Medulla oblongata (tissue), 1 donor: ENCODE data around the gene NTM.

Source experiments
- DNase-seq: peaks from one replicate; pipeline ENCODE4 v3.0.0-alpha.2; 2015; ENCODE audit errors: extremely low spot score

The NTM gene

DNA sequence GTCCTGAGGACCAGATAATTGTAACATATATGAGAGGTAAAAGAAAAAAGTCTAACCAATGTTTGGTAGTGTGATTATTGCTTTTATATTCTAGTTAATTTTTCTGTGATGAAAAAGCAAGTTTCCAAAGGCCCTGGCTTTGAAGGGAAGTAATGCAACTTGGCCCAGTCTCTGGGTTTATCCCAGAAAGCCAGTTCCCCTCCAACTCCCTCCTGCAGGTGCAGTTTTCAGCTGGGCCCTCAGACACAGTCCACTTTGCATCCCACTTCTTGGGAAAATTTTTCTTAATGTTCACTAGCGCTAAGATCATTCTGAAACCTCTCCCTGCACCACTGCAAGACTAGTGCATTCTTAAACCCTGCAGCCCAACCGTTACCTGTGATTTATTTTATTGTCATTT is 586.8 kb downstream of the NTM start:
- no peak for DNase-seq

DNA sequence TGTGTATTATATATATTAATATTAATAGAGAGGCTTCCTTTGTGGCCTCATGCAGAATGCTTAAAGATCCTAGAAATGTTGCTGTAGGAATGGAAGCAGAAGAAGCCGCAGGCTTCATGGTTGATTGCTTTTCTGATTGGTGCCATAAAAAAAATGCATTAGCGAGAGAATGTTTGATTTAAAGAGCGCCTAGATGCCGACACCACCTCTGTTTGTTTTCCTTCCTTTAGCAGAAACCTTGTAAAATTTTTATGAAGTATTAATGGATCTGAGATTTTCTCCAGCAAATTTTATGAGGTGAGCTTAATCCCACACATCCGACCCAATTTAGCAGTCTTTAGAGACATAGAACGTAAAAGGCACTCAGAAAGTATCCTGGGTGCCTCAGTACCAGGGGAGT is 587.5 kb downstream of the NTM start:
- no peak for DNase-seq

DNA sequence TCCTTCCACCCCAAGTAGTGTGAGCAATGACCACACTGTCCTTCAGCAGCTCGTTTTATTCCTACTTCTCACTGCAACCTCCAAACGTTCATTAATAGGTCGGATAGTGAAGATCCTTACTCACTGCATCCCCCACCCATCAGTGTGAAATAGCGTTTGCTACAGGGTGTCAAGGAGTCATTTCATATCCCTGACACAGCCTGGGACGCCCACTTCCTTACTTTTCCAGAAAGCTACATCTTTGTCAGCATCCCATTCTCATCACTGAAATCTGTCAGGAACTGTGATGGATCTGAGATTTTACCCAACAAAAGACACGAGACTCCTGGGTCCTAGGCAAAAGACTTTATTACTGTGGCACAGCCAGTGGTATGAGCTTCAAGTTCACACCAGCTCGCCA is 592.4 kb downstream of the NTM start:
- DNase-seq, result no peak

DNA sequence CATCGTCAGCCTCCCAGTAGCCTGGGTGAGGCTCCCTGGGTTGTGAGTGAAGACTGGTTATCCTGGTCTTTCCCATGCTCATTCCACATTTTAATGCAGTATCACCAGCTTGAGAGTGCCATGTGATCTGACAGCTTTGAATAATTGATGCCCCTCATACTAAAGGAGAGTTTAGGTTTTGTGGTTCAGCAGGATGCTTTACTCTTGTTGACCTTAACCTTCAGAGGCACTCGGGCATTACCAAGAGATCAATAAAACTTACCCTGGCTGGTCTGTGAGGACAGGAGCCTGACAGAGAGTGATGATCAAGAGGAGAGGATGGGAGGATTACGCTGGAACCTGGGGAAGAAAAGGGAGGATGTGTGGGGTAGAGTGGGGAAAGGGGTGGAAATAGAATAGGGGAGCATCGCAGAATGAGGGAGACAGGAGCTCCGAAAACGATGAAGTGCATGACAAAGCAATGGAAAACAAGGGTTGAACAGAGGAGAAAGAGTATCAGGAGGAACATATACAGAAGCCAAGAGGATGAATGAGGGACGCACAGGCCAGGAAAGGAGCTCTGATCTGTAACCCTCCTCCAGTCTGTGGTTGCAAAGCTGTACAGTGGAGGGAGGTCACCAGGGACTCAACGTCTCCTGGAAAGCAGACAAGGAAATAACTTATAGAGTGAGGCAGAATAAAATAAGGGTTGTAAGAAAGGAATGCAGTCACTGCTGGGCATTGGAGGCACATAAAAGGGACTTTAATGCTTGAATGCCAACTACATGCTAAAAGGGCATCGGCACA is 594.5 kb downstream of the NTM start:
- no peak for DNase-seq

DNA sequence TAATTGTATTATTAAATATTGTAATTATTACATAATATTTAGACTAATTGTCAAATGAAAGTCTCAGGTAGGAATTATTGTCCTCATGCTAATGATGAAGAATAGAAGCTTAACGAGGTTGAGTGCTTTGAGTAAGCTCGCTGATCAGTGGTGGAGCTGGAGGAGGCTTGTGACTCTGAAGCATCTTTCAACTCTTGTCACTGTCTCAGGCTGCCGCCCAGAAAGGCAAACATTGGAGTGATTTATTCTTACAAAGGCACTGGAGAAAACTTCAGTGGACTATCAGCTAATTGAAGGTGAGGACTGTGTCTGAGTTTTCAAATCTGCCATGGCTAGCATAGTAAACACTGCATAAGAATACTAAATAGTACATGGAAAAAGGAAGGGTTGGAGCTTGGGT is 595.1 kb downstream of the NTM start:
- DNase-seq, result no peak

DNA sequence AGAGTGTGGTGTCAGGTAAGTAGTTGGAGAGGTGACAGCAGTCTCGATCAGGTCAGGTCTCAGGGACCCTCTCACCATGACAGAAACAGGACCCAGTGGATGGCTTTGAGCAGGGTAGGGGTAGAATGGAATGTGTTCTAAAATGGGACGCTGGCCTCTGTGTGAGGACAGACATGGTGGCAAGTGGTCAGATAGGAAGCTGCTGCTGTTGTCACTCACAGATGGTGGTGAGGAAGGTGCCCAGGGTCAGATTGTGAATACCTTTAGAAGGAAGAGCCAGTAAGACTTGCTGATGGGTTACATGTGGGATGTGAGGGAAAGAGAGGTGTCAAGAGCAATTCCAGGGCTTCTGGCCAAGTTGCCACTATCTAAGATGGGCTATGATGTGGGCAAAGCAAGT is 596.3 kb downstream of the NTM start:
- no peak for DNase-seq

DNA sequence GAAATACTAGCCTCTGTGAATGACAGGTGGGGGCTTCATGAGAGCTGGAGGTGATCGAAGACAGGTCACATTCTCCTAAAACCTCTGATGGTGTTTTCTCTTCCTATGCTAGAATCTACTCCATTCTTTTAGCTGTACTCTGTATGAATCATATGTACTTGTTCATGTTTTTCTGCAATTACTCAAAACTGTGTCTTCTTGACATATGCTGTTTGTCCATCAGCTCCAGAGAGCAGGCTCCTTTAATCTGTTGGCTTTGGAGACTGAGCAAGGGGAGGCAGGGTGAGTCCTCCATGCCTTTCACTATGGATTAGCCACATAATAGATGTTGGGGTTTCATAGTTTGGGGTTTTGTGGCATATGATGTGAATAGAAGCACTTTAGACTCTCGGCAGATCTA is 598.8 kb downstream of the NTM start:
- no peak for DNase-seq

DNA sequence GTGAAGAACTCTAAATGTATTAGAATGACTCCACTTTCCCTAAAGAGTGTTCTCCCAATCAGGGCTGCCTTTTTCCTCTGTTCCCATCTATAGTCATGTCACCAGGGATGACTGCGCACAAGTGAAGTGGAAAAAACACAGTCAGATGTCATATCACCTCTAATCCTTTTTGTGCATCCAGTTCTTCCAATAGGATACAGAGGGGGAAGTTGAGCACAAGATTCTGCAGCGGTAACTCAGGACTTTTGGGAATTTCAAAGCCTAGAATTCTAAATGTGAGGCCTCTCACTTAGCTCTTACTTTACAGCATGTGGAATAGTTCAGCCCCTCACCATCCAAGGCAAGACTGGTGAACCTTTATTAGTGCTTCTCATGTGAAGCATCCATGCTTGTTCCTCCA is 602.6 kb downstream of the NTM start:
- DNase-seq, result no peak

DNA sequence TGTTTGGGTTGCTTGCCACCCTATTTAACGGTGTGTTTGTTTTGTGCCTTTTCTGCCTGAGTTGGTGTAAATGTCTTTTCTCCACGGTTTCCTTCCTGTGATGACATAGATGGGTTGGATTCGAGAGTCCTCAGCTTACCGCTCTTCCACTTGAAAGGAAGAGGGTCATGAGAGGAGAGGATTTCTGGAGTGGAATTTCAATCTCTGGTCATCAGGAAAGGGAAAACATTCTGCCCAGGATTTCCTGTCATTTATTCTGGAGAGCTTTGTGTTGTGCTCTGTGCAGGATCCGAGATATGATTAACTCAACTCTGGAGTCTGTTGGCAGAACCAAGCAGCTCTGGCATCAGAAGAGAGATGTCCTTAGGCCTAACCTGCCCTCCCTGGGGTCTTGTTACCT is 605.2 kb downstream of the NTM start:
- DNase-seq, result no peak

DNA sequence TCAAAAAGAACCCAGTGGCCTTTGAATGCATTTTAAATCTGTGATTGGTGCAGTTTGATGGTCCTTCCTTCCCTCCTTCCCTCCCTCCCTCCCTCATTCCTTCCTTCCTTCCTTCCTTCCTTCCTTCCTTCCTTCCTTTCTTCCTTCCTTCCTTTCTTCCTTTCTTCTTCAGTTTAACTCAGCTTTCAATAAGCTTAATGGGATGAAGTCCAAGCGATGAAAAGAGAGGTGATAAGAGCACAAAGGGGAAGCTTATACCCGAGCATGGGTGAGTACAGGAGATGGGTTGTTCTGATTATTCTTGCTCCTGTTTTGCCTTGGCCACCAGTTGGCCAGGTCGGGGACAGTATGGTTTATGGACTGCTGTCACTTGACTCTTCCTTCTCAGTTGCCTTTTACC is 605.6 kb downstream of the NTM start:
- DNase-seq, result no peak

DNA sequence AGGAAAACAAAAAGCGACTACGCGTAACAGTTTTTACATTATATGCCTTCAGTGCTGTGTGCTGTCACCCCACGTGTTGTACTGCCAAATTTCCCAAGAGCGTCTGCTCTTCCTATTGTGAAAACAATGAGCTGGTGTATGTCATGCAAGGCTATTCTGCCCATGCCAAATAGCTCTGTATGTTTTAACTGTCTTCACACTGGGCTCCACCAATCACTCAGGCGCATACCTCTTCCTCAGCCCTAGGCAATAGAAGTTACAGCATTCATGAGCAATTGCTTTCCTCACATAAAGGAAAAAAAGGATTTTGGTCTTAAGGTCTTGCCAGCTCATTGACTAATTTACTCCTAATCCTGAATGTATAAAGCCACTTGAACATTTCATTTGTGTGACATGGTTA is 606.8 kb downstream of the NTM start:
- peak; percentile 70 for DNase-seq

DNA sequence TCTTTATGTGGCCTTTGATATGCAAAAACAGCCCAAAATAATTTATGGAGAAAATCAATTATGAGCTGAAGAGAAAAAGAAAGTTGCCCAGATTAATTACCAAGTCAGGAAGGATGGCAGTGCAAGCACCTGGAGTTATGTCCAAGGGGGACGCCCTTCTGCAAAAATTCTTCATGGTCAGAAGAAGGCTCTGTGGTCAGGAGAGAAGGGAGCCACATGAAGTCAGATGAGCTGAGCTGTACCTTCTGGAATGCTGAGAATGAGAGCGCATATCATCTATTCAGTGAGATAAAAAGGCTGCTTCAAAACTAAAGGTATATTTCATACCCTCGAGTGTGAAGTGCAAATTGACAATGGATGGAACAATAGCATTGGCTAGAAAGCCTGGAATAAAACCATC is 607.4 kb downstream of the NTM start:
- DNase-seq, result no peak

DNA sequence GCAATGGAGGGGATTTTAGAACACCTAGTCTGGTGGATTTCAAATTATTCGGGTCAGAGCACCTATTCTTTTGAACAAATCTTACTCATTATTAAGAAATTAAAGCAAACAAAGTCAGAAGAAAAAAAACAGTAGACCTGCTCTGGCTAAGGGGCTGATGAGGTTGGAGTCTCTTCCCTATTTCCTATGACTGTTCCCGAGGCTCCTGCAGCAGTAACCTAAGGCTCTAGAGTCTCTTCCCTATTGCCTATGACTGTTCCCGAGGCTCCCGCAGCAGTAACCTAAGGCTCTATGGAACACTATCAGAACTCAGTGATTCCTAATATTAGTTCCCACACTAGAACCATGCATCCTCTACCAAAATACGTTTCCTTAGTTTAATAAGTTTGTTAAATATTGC is 607.9 kb downstream of the NTM start:
- no peak for DNase-seq

DNA sequence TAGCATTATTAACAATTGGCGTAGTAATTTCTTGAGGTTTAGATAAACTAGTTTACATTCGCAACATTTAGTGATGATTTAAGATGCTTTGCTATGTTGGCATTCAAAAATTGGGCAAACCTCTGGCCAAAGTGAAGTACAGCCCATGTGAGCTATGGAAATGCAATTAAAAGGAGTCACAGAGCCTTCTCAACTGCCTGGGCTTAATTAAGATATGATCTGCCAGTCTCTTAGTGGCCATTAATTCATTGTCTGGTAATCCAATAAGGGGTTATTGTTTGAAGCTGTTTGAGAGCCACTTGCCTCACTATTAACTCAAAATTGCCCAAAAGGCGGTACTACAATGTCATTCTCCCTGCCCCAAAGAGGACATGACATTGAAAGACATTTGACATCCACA is 608.9 kb downstream of the NTM start:
- DNase-seq, result no peak

DNA sequence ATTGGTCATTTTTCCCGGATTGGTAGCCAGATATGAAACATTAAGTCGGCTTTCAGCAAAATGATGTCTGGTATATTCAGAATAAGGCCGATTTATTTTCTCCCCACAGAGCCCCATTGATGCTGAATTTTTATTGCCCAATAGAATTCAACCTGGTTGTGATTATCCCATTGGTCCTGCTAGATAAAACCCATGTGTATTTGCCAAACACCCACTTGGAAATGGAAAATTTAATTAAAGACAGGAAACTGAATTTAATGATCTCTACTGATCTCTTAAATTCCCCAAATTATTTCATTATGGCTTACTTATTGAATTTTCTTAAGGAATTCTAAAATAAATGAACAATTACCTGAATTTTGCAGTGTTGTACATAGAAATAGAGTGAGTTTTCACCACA is 609.8 kb downstream of the NTM start:
- no peak for DNase-seq

DNA sequence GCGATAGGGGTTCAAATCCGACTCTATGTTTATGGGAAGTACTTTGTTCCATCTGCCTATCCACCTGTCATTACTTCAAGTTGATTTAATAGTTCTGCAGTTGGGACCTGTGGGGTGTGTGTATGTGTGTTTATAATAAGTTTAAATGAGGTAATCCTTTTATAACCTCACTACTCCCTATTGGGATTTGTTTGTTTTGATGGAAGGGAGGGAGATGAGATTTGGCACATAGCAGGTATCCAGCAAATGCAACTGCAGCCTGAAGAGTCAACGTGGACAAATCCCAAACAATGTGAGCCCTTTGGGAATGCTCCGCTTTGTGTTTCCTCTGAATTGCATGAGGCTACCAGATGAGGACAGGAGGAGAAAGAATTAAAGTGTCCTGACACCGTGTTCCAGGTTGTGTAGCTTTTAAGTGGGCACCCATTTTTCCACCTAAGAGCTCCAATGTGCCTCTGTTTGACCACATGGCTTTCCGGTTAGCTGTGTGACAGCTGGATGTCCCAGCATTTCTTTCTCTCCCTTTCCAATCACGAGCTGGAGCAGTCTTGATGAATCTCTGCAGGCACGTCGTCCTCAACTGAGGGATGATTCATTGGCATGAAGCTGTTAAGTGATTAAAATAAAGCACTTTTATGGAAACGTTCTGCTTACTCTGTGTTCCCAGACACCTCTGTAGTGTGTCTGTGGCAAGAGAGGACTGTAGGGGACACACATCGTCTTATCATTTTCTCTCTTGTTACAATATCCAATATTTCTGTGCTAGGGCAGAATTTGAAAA is 610.7 kb downstream of the NTM start:
- DNase-seq, result no peak

DNA sequence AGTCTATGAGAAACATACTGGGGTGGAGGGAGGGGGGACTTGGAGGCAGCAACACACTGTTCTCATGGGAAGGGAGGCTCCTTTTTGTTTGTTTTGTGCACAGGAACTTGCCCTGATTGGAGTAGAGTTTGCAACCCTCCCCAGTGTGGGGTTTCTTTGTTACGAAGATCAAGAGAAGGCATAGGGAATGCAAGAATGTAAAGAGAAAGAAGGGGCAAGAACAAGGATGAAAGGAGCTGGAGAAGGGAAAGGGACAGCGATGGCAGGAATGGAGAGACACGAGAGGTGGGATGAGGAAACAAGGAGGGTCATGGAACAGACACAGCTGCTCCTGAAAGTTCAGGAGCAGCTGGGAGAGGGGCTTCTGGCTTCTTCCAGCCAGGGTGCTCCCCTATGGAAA is 611.7 kb downstream of the NTM start:
- no peak for DNase-seq

DNA sequence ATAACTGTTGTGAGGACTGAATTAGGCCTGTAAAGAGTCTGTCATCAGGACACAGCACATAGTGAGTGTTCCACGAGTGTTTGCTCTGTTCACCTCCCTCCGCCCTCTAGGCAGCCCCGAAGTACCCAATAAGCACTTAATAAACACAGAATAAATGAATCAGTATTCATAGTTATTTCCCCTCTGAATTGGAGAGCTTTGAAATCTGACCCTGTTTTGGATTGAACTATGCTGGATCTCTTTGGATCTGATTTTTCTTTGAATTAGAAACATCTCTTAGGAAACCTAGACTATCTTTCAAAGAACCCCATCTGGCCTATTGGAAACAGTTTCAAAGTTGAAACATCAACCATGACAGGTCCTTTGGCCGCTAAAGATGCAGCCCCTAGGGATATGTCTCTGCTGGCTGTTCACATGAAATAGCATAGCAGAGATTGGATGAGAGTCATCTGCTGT is 615.5 kb downstream of the NTM start:
- no peak for DNase-seq

DNA sequence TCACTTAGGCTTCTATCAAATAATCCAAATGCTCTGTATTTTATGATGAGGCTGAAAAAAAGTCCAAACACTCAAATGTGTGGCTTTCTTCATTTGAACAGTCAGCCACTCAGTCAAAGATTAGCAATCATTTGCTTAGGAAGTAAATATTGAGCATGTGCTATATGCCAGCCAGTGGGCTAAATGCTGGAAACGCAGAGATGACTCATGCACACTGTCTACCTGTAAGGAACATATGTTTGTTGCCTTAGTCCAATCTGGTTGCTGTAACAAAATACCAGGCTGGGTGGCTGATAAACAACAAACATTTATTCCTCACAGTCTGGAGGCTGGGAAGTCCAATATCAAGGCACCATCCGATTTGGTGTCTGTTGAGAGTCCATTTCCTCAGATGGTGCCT is 617.3 kb downstream of the NTM start:
- DNase-seq, result no peak

DNA sequence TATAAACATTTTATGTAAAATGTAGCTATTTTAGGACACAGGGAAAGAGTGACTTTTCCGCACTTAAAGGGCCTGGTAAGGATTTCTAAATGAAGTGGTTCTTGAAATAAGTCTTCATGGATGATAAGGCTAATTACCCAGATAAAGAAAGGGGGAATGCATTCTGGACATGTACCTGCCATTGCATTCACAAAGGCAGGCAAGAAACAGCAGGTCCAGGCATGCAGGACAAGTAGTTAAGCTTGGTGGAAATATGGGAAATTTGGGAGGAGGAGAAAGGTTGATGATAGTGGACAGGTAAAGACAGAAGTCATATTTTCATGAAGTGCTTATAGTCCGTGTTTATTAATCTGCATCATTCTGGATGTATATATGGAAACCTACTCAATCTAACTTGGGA is 621.2 kb downstream of the NTM start:
- DNase-seq, result no peak

DNA sequence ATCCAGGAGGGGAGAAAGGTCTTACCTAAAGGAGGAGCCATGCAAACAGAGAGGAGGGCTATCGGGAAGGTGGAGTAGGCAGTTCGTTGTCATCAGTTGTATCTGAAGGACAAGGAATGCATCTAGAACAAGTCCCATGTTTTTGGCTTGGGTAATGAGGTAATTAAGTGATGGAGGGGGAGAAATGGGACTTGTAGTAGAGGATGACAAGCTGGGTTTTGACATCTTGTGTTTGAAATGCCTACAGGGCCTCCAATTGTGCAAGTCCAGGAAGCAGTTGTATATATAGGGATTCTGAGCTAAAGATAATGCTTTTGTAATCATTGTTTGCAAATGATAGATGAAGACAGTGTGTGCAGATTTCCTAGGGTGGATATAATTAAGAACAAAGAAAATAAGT is 622.8 kb downstream of the NTM start:
- DNase-seq, result no peak

DNA sequence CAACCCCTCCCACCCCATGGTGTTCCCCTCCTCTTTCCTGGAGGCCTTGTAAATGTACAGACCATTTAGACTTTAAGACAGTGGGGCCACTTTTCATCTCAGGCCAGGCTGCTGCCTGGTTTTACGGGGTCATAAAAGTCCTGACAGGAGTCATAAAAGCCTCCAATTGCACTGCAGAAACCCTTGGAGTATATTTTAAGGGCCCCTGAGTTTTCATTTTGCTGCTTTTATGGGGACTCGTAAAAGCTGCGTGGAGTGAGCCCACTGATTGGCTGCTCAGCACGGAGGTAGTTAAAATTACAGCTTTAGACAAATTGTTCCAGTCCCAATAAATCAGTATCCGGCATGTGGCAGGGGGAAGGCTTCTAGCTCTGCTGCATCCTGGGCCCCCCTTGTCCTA is 627.6 kb downstream of the NTM start:
- DNase-seq, result no peak

DNA sequence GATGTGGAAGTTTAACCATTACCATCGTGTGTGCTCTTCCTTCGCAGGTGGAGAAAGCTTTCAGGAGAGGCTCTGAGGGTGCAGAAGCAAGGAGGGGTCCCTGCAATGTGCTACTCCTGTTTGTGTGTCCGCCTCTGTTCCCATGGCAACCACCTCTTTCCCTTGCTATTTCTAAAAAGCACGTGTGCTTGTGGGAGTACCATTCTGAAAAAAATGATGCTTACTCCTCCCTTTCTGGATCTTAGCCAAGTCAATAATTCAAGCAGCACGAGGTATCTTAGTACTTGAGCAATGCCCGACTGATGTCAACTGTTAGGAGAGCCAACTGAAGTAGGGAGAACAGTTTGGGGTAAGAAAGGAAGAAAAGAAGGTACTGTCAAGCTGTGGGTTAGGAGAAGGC is 628.7 kb downstream of the NTM start:
- DNase-seq, result no peak
